GM12873 (cell line): ENCODE results near the gene C6orf15.

ENCODE experiments used
- CTCF ChIP-seq: IDR thresholded peaks from 2 replicates; pipeline ENCODE4 v1.5.1; 2012; ENCODE audit warnings: low read depth, mild to moderate bottlenecking, moderate library complexity, low read length, control low read depth; ENCODE audit not compliant: insufficient read depth; ENCODE audit errors: missing control alignments

C6orf15 gene

GRCh38 chr6:31090973-31091364, 21.4 kb downstream of the C6orf15 start:
- no peak for TF ChIP-seq CTCF

GRCh38 chr6:31090275-31090972, 22.0 kb downstream of the C6orf15 start:
- TF ChIP-seq CTCF: no peak

GRCh38 chr6:31087494-31088089, 24.8 kb downstream of the C6orf15 start:
- peak; percentile 73 for TF ChIP-seq CTCF

GRCh38 chr6:31086788-31087440, 25.5 kb downstream of the C6orf15 start:
- no peak for TF ChIP-seq CTCF

- peak; percentile 77 for TF ChIP-seq CTCF
These were observed 28.5 kb downstream of the C6orf15 start for GRCh38 chr6:31083742-31084354.

GRCh38 chr6:31081872-31082271, 30.5 kb downstream of the C6orf15 start:
- no peak for TF ChIP-seq CTCF

GRCh38 chr6:31079656-31080261, 32.6 kb downstream of the C6orf15 start:
- peak; percentile 72 for TF ChIP-seq CTCF
